A549 (cell line): Measurements from ENCODE around the gene TRIM54. TPM values are rescaled to one million over a fixed set of nuclear protein-coding genes. Genes with fewer than 3 reads are reported as not detected.
A peak's percentile ranks its signal among the peaks of the same experiment; 100 is the strongest.

Experiments
- CHD2 ChIP-seq: fragments of 150-350 bp; IDR thresholded peaks from 2 replicates; pipeline ENCODE4 v1.6.1; 2014; ENCODE audit warnings: low read length; ENCODE audit not compliant: partially characterized antibody
- ESRRA ChIP-seq: fragments of 150-350 bp; IDR thresholded peaks from 2 replicates; pipeline ENCODE4 v1.6.1; 2014; ENCODE audit warnings: mild to moderate bottlenecking, low read length, borderline replicate concordance
- FOSL2 ChIP-seq, 2 experiments: fragments of 450-650 bp in 1 of 2; fragments of >200 bp in 1 of 2; sonication (Bioruptor Twin) in 1 of 2; formaldehyde crosslinking; IDR thresholded peaks; 2 replicates each; pipeline versions ENCODE4 v1.5.0 to v1.6.1; 2016 to 2020; ENCODE audit warnings: mild to moderate bottlenecking in 1 of 2, moderate library complexity in 1 of 2
- KDM1A ChIP-seq: fragments of 200-600 bp; sonication (generic); IDR thresholded peaks from 2 replicates; pipeline ENCODE4 v1.6.1; 2016; ENCODE audit warnings: low read depth, mild to moderate bottlenecking
- KDM5A ChIP-seq: fragments of 200-600 bp; sonication (generic); IDR thresholded peaks from 2 replicates; pipeline ENCODE4 v1.6.1; 2016; ENCODE audit warnings: antibody characterized with exemption, mild to moderate bottlenecking
- MAZ ChIP-seq: fragments of 150-350 bp; IDR thresholded peaks from 2 replicates; pipeline ENCODE4 v1.6.1; 2014; ENCODE audit warnings: antibody characterized with exemption, low read depth, low read length, borderline replicate concordance
- PHF8 ChIP-seq: fragments of 200-600 bp; sonication (generic); IDR thresholded peaks from 2 replicates; pipeline ENCODE4 v1.6.1; 2016; ENCODE audit warnings: low read depth, mild to moderate bottlenecking, antibody characterized with exemption, moderate library complexity, borderline replicate concordance
- RFX5 ChIP-seq: fragments of 450-650 bp; IDR thresholded peaks from 2 replicates; pipeline ENCODE4 v1.7.1; 2014; ENCODE audit warnings: antibody characterized with exemption, mild to moderate bottlenecking, moderate library complexity
- RNF2 ChIP-seq: fragments of 200-600 bp; sonication (generic); IDR thresholded peaks from 2 replicates; pipeline ENCODE4 v1.6.1; 2016; ENCODE audit warnings: low read depth, mild to moderate bottlenecking, antibody characterized with exemption, moderate library complexity, borderline replicate concordance
- polyA plus RNA-seq, 4 experiments: library from polyadenylated mRNA; depleted of rRNA in 3 of 4; stranded (reverse); fragments of >200 nt; fragmentation: RNase III in 1 of 4; extraction: RNeasy Plus Mini Kit Qiagen cat#74134 plus additional on column Dnase treatment in 1 of 4; gene quantifications; 2 replicates in 3 of 4; 3 replicates in 1 of 4; pipeline ENCODE4 v1.2.3, GENCODE V29; 2011 to 2017
- TF ChIP-seq, protein P1 (sequence below): IDR thresholded peaks from 2 replicates; pipeline ENCODE4 v1.6.1; 2012; ENCODE audit warnings: low read depth, borderline replicate concordance
- TF ChIP-seq, protein P2 (sequence below): fragments of >200 bp; sonication (Bioruptor Twin); formaldehyde crosslinking; IDR thresholded peaks from 2 replicates; pipeline ENCODE4 v1.6.1; 2016

Gene TRIM54
- polyA plus RNA-seq, 2 of the 4 experiments (the other 2 are of a cell fraction), result 0.13 to 0.14 TPM

DNA sequence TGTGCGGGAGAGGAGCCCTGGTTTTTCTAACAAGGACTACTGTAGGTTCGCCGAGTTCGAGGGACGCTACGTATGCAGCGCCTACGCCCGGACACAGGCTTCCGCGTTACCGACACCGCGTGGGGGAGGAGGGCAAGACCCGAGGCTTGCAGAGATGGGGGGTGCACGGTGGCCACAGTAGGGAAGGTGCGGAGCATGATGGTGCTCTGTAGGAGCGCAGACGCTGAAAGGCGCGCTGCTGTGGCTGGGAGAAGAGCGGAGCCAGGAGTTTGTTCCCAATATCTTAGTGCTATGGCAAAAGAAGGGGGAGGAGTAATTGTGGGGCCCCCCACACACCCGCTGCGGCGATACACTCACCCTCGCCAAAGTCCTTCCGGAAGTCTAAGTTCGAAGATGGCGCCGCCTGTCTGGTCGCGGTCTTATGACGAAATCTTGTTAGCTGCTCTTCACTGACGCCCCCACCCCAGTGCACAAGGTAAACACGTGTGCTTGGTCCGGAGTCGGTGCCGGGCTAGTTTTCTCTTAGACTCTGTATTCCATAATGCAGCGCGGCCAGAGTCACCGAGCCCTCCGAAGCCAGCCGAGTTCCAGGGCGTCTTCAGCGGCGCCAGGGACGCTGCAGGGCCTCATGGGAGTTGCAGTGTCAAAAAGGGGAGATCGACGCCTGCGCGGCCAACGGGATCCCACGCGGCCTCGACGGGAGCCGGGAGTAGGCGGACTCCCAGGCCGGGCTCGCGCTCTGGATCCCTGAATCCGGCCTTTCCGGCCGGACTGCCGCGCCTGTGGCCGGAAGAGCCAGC lies 74.4 kb downstream of the TRIM54 start, which contains the start of gene GTF3C2 (continued):
- TF ChIP-seq MAZ (peak; percentile 90; the same call in 1 of the 2 replicates), RNF2 (no peak), ESRRA (no peak), RFX5 (no peak), KDM1A (no peak), FOSL2 (IDR thresholded peaks at IDR 0.05) (no peak), FOSL2 (CRISPR knock-in tag; IDR thresholded peaks at IDR 0.05) (peak; percentile 25; the same call in 1 of the 2 replicates), PHF8 (peak; percentile 73; the same call in 1 of the 2 replicates), KDM5A (peak; percentile 91), CHD2 (peak; percentile 55)
- TF ChIP-seq, protein P1, sequence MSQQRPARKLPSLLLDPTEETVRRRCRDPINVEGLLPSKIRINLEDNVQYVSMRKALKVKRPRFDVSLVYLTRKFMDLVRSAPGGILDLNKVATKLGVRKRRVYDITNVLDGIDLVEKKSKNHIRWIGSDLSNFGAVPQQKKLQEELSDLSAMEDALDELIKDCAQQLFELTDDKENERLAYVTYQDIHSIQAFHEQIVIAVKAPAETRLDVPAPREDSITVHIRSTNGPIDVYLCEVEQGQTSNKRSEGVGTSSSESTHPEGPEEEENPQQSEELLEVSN, result peak; percentile 92
- TF ChIP-seq, protein P2, sequence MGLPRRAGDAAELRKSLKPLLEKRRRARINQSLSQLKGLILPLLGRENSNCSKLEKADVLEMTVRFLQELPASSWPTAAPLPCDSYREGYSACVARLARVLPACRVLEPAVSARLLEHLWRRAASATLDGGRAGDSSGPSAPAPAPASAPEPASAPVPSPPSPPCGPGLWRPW, result no peak

Other genes starting within 250 kb of the TRIM54 start
- 74.9 and 106 TPM in 2 replicates for gene TMEM214, start 249.5 kb upstream of the TRIM54 start, polyA plus RNA-seq (2011; rRNA removed)
- gene TMEM214, start 249.5 kb upstream of the TRIM54 start, polyA plus RNA-seq (2017; fragmentation: RNase III; extraction: RNeasy Plus Mini Kit Qiagen cat#74134 plus additional on column Dnase treatment), result 48.1 to 57.0 TPM (median 54.3 TPM) in 3 replicates
- gene AGBL5, start 230.8 kb upstream of the TRIM54 start, polyA plus RNA-seq (2011; rRNA removed), result 48.3 and 52.7 TPM in 2 replicates
- 25.5 to 28.3 TPM (median 26.1 TPM) in 3 replicates for gene AGBL5, start 230.8 kb upstream of the TRIM54 start, polyA plus RNA-seq (2017; fragmentation: RNase III; extraction: RNeasy Plus Mini Kit Qiagen cat#74134 plus additional on column Dnase treatment)
- 392 and 408 TPM in 2 replicates for gene OST4, start 210.8 kb upstream of the TRIM54 start, polyA plus RNA-seq (2011; rRNA removed)
- 809 to 921 TPM (median 880 TPM) in 3 replicates for gene OST4, start 210.8 kb upstream of the TRIM54 start, polyA plus RNA-seq (2017; fragmentation: RNase III; extraction: RNeasy Plus Mini Kit Qiagen cat#74134 plus additional on column Dnase treatment)
- 0.13 TPM in 2 replicates for gene EMILIN1, start 203.8 kb upstream of the TRIM54 start, polyA plus RNA-seq (2011; rRNA removed)
- 0.46 to 0.51 TPM (median 0.49 TPM) in 3 replicates for gene EMILIN1, start 203.8 kb upstream of the TRIM54 start, polyA plus RNA-seq (2017; fragmentation: RNase III; extraction: RNeasy Plus Mini Kit Qiagen cat#74134 plus additional on column Dnase treatment)
- gene KHK, start 195.7 kb upstream of the TRIM54 start, polyA plus RNA-seq (2011; rRNA removed), result 4.2 and 4.4 TPM in 2 replicates
- gene KHK, start 195.7 kb upstream of the TRIM54 start, polyA plus RNA-seq (2017; fragmentation: RNase III; extraction: RNeasy Plus Mini Kit Qiagen cat#74134 plus additional on column Dnase treatment), result 7.6 to 8.5 TPM (median 8.3 TPM) in 3 replicates
- gene CGREF1, start 163.3 kb upstream of the TRIM54 start, polyA plus RNA-seq (2011; rRNA removed), result 5.8 and 6.6 TPM in 2 replicates
- gene CGREF1, start 163.3 kb upstream of the TRIM54 start, polyA plus RNA-seq (2017; fragmentation: RNase III; extraction: RNeasy Plus Mini Kit Qiagen cat#74134 plus additional on column Dnase treatment), result 4.5 to 5.4 TPM (median 5.1 TPM) in 3 replicates
- gene ABHD1, start 158.6 kb upstream of the TRIM54 start, polyA plus RNA-seq (2011; rRNA removed), result 1.9 and 2.4 TPM in 2 replicates
- 0.96 to 1.0 TPM (median 1.0 TPM) in 3 replicates for gene ABHD1, start 158.6 kb upstream of the TRIM54 start, polyA plus RNA-seq (2017; fragmentation: RNase III; extraction: RNeasy Plus Mini Kit Qiagen cat#74134 plus additional on column Dnase treatment)
- gene PREB, start 147.8 kb upstream of the TRIM54 start, polyA plus RNA-seq (2011; rRNA removed), result 79.9 and 139 TPM in 2 replicates
- 52.3 to 58.2 TPM (median 54.6 TPM) in 3 replicates for gene PREB, start 147.8 kb upstream of the TRIM54 start, polyA plus RNA-seq (2017; fragmentation: RNase III; extraction: RNeasy Plus Mini Kit Qiagen cat#74134 plus additional on column Dnase treatment)
- gene PRR30, start 143.0 kb upstream of the TRIM54 start, polyA plus RNA-seq (2011; rRNA removed), result not detected in 2 replicates
- not detected in 3 replicates for gene PRR30, start 143.0 kb upstream of the TRIM54 start, polyA plus RNA-seq (2017; fragmentation: RNase III; extraction: RNeasy Plus Mini Kit Qiagen cat#74134 plus additional on column Dnase treatment)
- not detected in 2 replicates for gene TCF23, start 133.4 kb upstream of the TRIM54 start, polyA plus RNA-seq (2011; rRNA removed)
- not detected in 3 replicates for gene TCF23, start 133.4 kb upstream of the TRIM54 start, polyA plus RNA-seq (2017; fragmentation: RNase III; extraction: RNeasy Plus Mini Kit Qiagen cat#74134 plus additional on column Dnase treatment)
- 346 and 429 TPM in 2 replicates for gene ATRAID, start 70.4 kb upstream of the TRIM54 start, polyA plus RNA-seq (2011; rRNA removed)
- 166 to 176 TPM (median 172 TPM) in 3 replicates for gene ATRAID, start 70.4 kb upstream of the TRIM54 start, polyA plus RNA-seq (2017; fragmentation: RNase III; extraction: RNeasy Plus Mini Kit Qiagen cat#74134 plus additional on column Dnase treatment)
- gene SLC5A6, start 70.2 kb upstream of the TRIM54 start, polyA plus RNA-seq (2011; rRNA removed), result 86.7 and 104 TPM in 2 replicates
- gene SLC5A6, start 70.2 kb upstream of the TRIM54 start, polyA plus RNA-seq (2017; fragmentation: RNase III; extraction: RNeasy Plus Mini Kit Qiagen cat#74134 plus additional on column Dnase treatment), result 77.2 to 86.6 TPM (median 82.7 TPM) in 3 replicates
- 50.5 and 61.8 TPM in 2 replicates for gene CAD, start 65.1 kb upstream of the TRIM54 start, polyA plus RNA-seq (2011; rRNA removed)
- 69.3 to 71.2 TPM (median 70.2 TPM) in 3 replicates for gene CAD, start 65.1 kb upstream of the TRIM54 start, polyA plus RNA-seq (2017; fragmentation: RNase III; extraction: RNeasy Plus Mini Kit Qiagen cat#74134 plus additional on column Dnase treatment)
- gene SLC30A3, start 19.4 kb upstream of the TRIM54 start, polyA plus RNA-seq (2011; rRNA removed), result 0.90 and 0.97 TPM in 2 replicates
- gene SLC30A3, start 19.4 kb upstream of the TRIM54 start, polyA plus RNA-seq (2017; fragmentation: RNase III; extraction: RNeasy Plus Mini Kit Qiagen cat#74134 plus additional on column Dnase treatment), result 1.6 to 1.9 TPM (median 1.7 TPM) in 3 replicates
- gene DNAJC5G, start 7.0 kb upstream of the TRIM54 start, polyA plus RNA-seq (2011; rRNA removed), result 0.12 TPM in 1 of 2 replicates, not detected in the other
- not detected in 3 replicates for gene DNAJC5G, start 7.0 kb upstream of the TRIM54 start, polyA plus RNA-seq (2017; fragmentation: RNase III; extraction: RNeasy Plus Mini Kit Qiagen cat#74134 plus additional on column Dnase treatment)
- 1.0 TPM in 2 replicates for gene UCN, start 26.0 kb downstream of the TRIM54 start, polyA plus RNA-seq (2011; rRNA removed)
- gene UCN, start 26.0 kb downstream of the TRIM54 start, polyA plus RNA-seq (2017; fragmentation: RNase III; extraction: RNeasy Plus Mini Kit Qiagen cat#74134 plus additional on column Dnase treatment), result 0.76 to 1.3 TPM (median 1.0 TPM) in 3 replicates
- 130 and 157 TPM in 2 replicates for gene MPV17, start 40.7 kb downstream of the TRIM54 start, polyA plus RNA-seq (2011; rRNA removed)
- gene MPV17, start 40.7 kb downstream of the TRIM54 start, polyA plus RNA-seq (2017; fragmentation: RNase III; extraction: RNeasy Plus Mini Kit Qiagen cat#74134 plus additional on column Dnase treatment), result 61.4 to 70.5 TPM (median 67.7 TPM) in 3 replicates
- 101 and 130 TPM in 2 replicates for gene GTF3C2, start 74.3 kb downstream of the TRIM54 start, polyA plus RNA-seq (2011; rRNA removed)
- 69.2 to 78.2 TPM (median 75.4 TPM) in 3 replicates for gene GTF3C2, start 74.3 kb downstream of the TRIM54 start, polyA plus RNA-seq (2017; fragmentation: RNase III; extraction: RNeasy Plus Mini Kit Qiagen cat#74134 plus additional on column Dnase treatment)
- 62.8 and 90.3 TPM in 2 replicates for gene EIF2B4, start 87.9 kb downstream of the TRIM54 start, polyA plus RNA-seq (2011; rRNA removed)
- 73.5 to 75.8 TPM (median 74.5 TPM) in 3 replicates for gene EIF2B4, start 87.9 kb downstream of the TRIM54 start, polyA plus RNA-seq (2017; fragmentation: RNase III; extraction: RNeasy Plus Mini Kit Qiagen cat#74134 plus additional on column Dnase treatment)
- 141 and 158 TPM in 2 replicates for gene SNX17, start 88.2 kb downstream of the TRIM54 start, polyA plus RNA-seq (2011; rRNA removed)
- 150 to 166 TPM (median 154 TPM) in 3 replicates for gene SNX17, start 88.2 kb downstream of the TRIM54 start, polyA plus RNA-seq (2017; fragmentation: RNase III; extraction: RNeasy Plus Mini Kit Qiagen cat#74134 plus additional on column Dnase treatment)
- 9.9 and 10.8 TPM in 2 replicates for gene ZNF513, start 98.3 kb downstream of the TRIM54 start, polyA plus RNA-seq (2011; rRNA removed)
- gene ZNF513, start 98.3 kb downstream of the TRIM54 start, polyA plus RNA-seq (2017; fragmentation: RNase III; extraction: RNeasy Plus Mini Kit Qiagen cat#74134 plus additional on column Dnase treatment), result 13.1 to 22.7 TPM (median 22.1 TPM) in 3 replicates
- gene PPM1G, start 127.2 kb downstream of the TRIM54 start, polyA plus RNA-seq (2011; rRNA removed), result 123 and 129 TPM in 2 replicates
- gene PPM1G, start 127.2 kb downstream of the TRIM54 start, polyA plus RNA-seq (2017; fragmentation: RNase III; extraction: RNeasy Plus Mini Kit Qiagen cat#74134 plus additional on column Dnase treatment), result 222 to 230 TPM (median 230 TPM) in 3 replicates
- 229 and 231 TPM in 2 replicates for gene NRBP1, start 146.2 kb downstream of the TRIM54 start, polyA plus RNA-seq (2011; rRNA removed)
- 126 to 140 TPM (median 138 TPM) in 3 replicates for gene NRBP1, start 146.2 kb downstream of the TRIM54 start, polyA plus RNA-seq (2017; fragmentation: RNase III; extraction: RNeasy Plus Mini Kit Qiagen cat#74134 plus additional on column Dnase treatment)
- 1.2 and 1.3 TPM in 2 replicates for gene KRTCAP3, start 160.0 kb downstream of the TRIM54 start, polyA plus RNA-seq (2011; rRNA removed)
- 0.68 to 0.92 TPM (median 0.79 TPM) in 3 replicates for gene KRTCAP3, start 160.0 kb downstream of the TRIM54 start, polyA plus RNA-seq (2017; fragmentation: RNase III; extraction: RNeasy Plus Mini Kit Qiagen cat#74134 plus additional on column Dnase treatment)
- 21.6 and 24.1 TPM in 2 replicates for gene IFT172, start 207.3 kb downstream of the TRIM54 start, polyA plus RNA-seq (2011; rRNA removed)
- 12.9 to 16.3 TPM (median 14.0 TPM) in 3 replicates for gene IFT172, start 207.3 kb downstream of the TRIM54 start, polyA plus RNA-seq (2017; fragmentation: RNase III; extraction: RNeasy Plus Mini Kit Qiagen cat#74134 plus additional on column Dnase treatment)
- 1.5 TPM in 2 replicates for gene FNDC4, start 212.8 kb downstream of the TRIM54 start, polyA plus RNA-seq (2011; rRNA removed)
- 1.6 to 2.3 TPM (median 1.8 TPM) in 3 replicates for gene FNDC4, start 212.8 kb downstream of the TRIM54 start, polyA plus RNA-seq (2017; fragmentation: RNase III; extraction: RNeasy Plus Mini Kit Qiagen cat#74134 plus additional on column Dnase treatment)
- 0.48 and 0.65 TPM in 2 replicates for gene GCKR, start 214.4 kb downstream of the TRIM54 start, polyA plus RNA-seq (2011; rRNA removed)
- gene GCKR, start 214.4 kb downstream of the TRIM54 start, polyA plus RNA-seq (2017; fragmentation: RNase III; extraction: RNeasy Plus Mini Kit Qiagen cat#74134 plus additional on column Dnase treatment), result 0.10 to 0.30 TPM (median 0.25 TPM) in 3 replicates